Measurements from ENCODE around the gene TASOR.

DNA sequence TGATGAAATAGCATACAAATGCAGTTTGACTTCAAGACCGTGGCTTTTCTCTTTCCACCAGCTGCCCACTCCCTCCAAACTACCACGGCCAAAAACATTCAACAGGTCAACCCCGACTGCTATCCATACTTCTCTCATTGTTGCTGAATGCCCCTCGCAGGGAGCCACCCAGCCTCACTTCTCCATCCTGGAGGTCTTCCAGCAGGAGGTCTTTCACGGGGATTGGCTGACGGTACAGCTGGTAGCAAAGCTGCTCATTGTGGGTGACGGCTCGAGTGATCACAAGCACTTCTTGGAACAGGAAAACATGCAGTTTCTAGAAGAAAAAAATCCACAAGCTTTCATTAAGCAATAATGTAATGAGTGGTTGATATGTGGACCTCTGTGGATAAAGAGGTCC, 49.0 kb upstream of the TASOR start:
- TF ChIP-seq, protein P1, sequence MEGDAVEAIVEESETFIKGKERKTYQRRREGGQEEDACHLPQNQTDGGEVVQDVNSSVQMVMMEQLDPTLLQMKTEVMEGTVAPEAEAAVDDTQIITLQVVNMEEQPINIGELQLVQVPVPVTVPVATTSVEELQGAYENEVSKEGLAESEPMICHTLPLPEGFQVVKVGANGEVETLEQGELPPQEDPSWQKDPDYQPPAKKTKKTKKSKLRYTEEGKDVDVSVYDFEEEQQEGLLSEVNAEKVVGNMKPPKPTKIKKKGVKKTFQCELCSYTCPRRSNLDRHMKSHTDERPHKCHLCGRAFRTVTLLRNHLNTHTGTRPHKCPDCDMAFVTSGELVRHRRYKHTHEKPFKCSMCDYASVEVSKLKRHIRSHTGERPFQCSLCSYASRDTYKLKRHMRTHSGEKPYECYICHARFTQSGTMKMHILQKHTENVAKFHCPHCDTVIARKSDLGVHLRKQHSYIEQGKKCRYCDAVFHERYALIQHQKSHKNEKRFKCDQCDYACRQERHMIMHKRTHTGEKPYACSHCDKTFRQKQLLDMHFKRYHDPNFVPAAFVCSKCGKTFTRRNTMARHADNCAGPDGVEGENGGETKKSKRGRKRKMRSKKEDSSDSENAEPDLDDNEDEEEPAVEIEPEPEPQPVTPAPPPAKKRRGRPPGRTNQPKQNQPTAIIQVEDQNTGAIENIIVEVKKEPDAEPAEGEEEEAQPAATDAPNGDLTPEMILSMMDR (IDR thresholded peaks at IDR 0.05; ENCODE audit: insufficient read depth, low read length): no peak
- no peak for TF ChIP-seq GABPA (IDR thresholded peaks at IDR 0.05; ENCODE audit: low read depth)
